H9 (cell line): Measurements from ENCODE around the gene LRRC3. TPM values are rescaled to one million over a fixed set of nuclear protein-coding genes. Genes with fewer than 3 reads are reported as not detected.

Experiments
- DNase-seq: peaks from one replicate; pipeline ENCODE4 v3.0.0-alpha.2; 2017
- H2AFZ ChIP-seq: one replicate; pipeline ENCODE4 v1.6.1; 2013; ENCODE audit warnings: mild to moderate bottlenecking, low read length, control low read depth, moderate library complexity
- H2AK5ac ChIP-seq: 2 replicates; pipeline ENCODE4 v1.6.1; 2013; ENCODE audit warnings: low read length, control low read depth, mixed read lengths; ENCODE audit not compliant: insufficient read length
- H2BK120ac ChIP-seq: one replicate; pipeline ENCODE4 v1.6.1; 2013; ENCODE audit warnings: low read depth, mild to moderate bottlenecking, low read length, control low read depth, inconsistent platforms; ENCODE audit not compliant: poor library complexity, severe bottlenecking
- H2BK12ac ChIP-seq: 2 replicates; pipeline ENCODE4 v1.6.1; 2013; ENCODE audit warnings: low read length, control low read depth, mixed read lengths, low read depth; ENCODE audit not compliant: insufficient read length
- H2BK15ac ChIP-seq: 2 replicates; pipeline ENCODE4 v1.6.1; 2013; ENCODE audit warnings: low read depth, low read length, control low read depth
- H2BK20ac ChIP-seq: one replicate; pipeline ENCODE4 v1.6.1; 2013; ENCODE audit warnings: low read depth, mild to moderate bottlenecking, low read length, control low read depth, inconsistent platforms; ENCODE audit not compliant: poor library complexity, severe bottlenecking
- H2BK5ac ChIP-seq: 2 replicates; pipeline ENCODE4 v1.6.1; 2013; ENCODE audit warnings: low read length, control low read depth, mixed read lengths; ENCODE audit not compliant: insufficient read length
- H3K14ac ChIP-seq: 2 replicates; pipeline ENCODE4 v1.6.1; 2013; ENCODE audit warnings: low read length, control low read depth; ENCODE audit not compliant: insufficient read depth
- H3K18ac ChIP-seq: 2 replicates; pipeline ENCODE4 v1.6.1; 2013; ENCODE audit warnings: low read depth, mild to moderate bottlenecking, mixed read lengths, low read length, control low read depth; ENCODE audit not compliant: insufficient read length
- H3K23ac ChIP-seq: 2 replicates; pipeline ENCODE4 v1.6.1; 2013; ENCODE audit warnings: low read length, control low read depth, mixed read lengths, low read depth; ENCODE audit not compliant: insufficient read length
- H3K23me2 ChIP-seq: 2 replicates; pipeline ENCODE4 v1.6.1; 2013; ENCODE audit warnings: low read depth, mild to moderate bottlenecking, mixed read lengths, low read length, control low read depth; ENCODE audit not compliant: insufficient read length, poor library complexity, severe bottlenecking
- H3K27ac ChIP-seq: 2 replicates; pipeline ENCODE4 v1.5.1; 2013; ENCODE audit warnings: low read length, control low read depth, mixed read lengths, low read depth; ENCODE audit not compliant: insufficient read length
- H3K27me3 ChIP-seq: 2 replicates; pipeline ENCODE4 v1.6.1; 2013; ENCODE audit warnings: low read length, control low read depth, inconsistent platforms; ENCODE audit not compliant: insufficient read depth
- H3K4ac ChIP-seq: 2 replicates; pipeline ENCODE4 v1.6.1; 2013; ENCODE audit warnings: low read depth, mild to moderate bottlenecking, control low read depth, inconsistent platforms, low read length, moderate library complexity
- H3K4me1 ChIP-seq: 2 replicates; pipeline ENCODE4 v1.6.1; 2013; ENCODE audit warnings: low read length, control low read depth, inconsistent platforms; ENCODE audit not compliant: insufficient read depth
- H3K4me2 ChIP-seq: 2 replicates; pipeline ENCODE4 v1.6.1; 2013; ENCODE audit warnings: low read length, control low read depth, mixed read lengths; ENCODE audit not compliant: insufficient read length, insufficient read depth
- H3K56ac ChIP-seq: 2 replicates; pipeline ENCODE4 v1.6.1; 2013; ENCODE audit warnings: low read depth, mild to moderate bottlenecking, mixed read lengths, low read length, control low read depth; ENCODE audit not compliant: insufficient read length
- H3K79me1 ChIP-seq: 2 replicates; pipeline ENCODE4 v1.6.1; 2013; ENCODE audit warnings: low read depth, mild to moderate bottlenecking, moderate library complexity, low read length, control low read depth, inconsistent platforms; ENCODE audit not compliant: insufficient read depth, poor library complexity, severe bottlenecking
- H3K79me2 ChIP-seq: 2 replicates; pipeline ENCODE4 v1.6.1; 2013; ENCODE audit warnings: low read length, control low read depth, inconsistent platforms; ENCODE audit not compliant: insufficient read depth
- H3K9ac ChIP-seq: 2 replicates; pipeline ENCODE4 v1.6.1; 2013; ENCODE audit warnings: low read length, control low read depth, mixed read lengths; ENCODE audit not compliant: insufficient read length; ENCODE audit errors: extremely low read depth
- H3K9me3 ChIP-seq: one replicate; pipeline ENCODE4 v1.6.1; 2013; ENCODE audit warnings: low read depth, low read length, inconsistent platforms; ENCODE audit not compliant: control insufficient read depth
- H3T11ph ChIP-seq: one replicate; pipeline ENCODE4 v1.6.1; 2013; ENCODE audit warnings: mild to moderate bottlenecking, low read length, control low read depth, inconsistent platforms
- H4K20me1 ChIP-seq: one replicate; pipeline ENCODE4 v1.6.1; 2013; ENCODE audit not compliant: control insufficient read depth, insufficient read length, insufficient read depth
- H4K5ac ChIP-seq: 2 replicates; pipeline ENCODE4 v1.6.1; 2013; ENCODE audit warnings: low read depth, mild to moderate bottlenecking, mixed read lengths, low read length, control low read depth; ENCODE audit not compliant: insufficient read length
- H4K8ac ChIP-seq: replicated peaks from 2 replicates; pipeline ENCODE4 v1.6.1; 2013; ENCODE audit warnings: low read length, control low read depth, mixed read lengths, low read depth; ENCODE audit not compliant: insufficient read length
- H4K91ac ChIP-seq: 2 replicates; pipeline ENCODE4 v1.6.1; 2013; ENCODE audit warnings: low read depth, mild to moderate bottlenecking, moderate library complexity, mixed read lengths, low read length, control low read depth; ENCODE audit not compliant: insufficient read length
- H3K27ac Mint-ChIP-seq, 3 experiments: 2 replicates in 2 of 3; 3 replicates in 1 of 3; pipeline ENCODE4 v1.8.0; 2020 to 2021; ENCODE audit warnings: mixed read lengths in 3 of 3, mild to moderate bottlenecking in 1 of 3, moderate library complexity in 1 of 3
- H3K27me3 Mint-ChIP-seq: 2 replicates; pipeline ENCODE4 v1.8.0; 2021; ENCODE audit warnings: low read depth, mild to moderate bottlenecking, moderate library complexity, mixed read lengths
- H3K36me3 Mint-ChIP-seq, 3 experiments: 2 replicates in 2 of 3; 3 replicates in 1 of 3; pipeline ENCODE4 v1.8.0; 2020 to 2021; ENCODE audit warnings: low read depth in 3 of 3, mixed read lengths in 3 of 3; ENCODE audit not compliant: insufficient read depth in 1 of 3
- H3K4me1 Mint-ChIP-seq, 2 experiments: 2 replicates each; pipeline ENCODE4 v1.8.0; 2020; ENCODE audit warnings: mixed read lengths in 2 of 2
- H3K4me3 Mint-ChIP-seq, 2 experiments: 2 replicates in 1 of 2; 3 replicates in 1 of 2; pipeline ENCODE4 v1.8.0; 2020 to 2021; ENCODE audit warnings: mild to moderate bottlenecking in 2 of 2, mixed read lengths in 2 of 2, moderate library complexity in 1 of 2
- H3K9me3 Mint-ChIP-seq, 2 experiments: 2 replicates in 1 of 2; 3 replicates in 1 of 2; pipeline ENCODE4 v1.8.0; 2020; ENCODE audit warnings: mild to moderate bottlenecking in 2 of 2, mixed read lengths in 2 of 2, moderate library complexity in 1 of 2
- WGBS: extraction: QIAGEN DNeasy Blood & Tissue Kit; methylation state at CpG from one replicate; pipeline ENCODE4 v1.1.7; 2013; ENCODE audit warnings: missing lambda C conversion rate, low lambda C conversion rate, mixed read lengths; ENCODE audit not compliant: insufficient read length; ENCODE audit errors: extremely low coverage; 5-methylcytosine and 5-hydroxymethylcytosine counted together
- total RNA-seq: library from RNA; stranded (reverse); gene quantifications from 2 replicates; pipeline ENCODE4 v1.2.1, GENCODE V29; 2021
- TF ChIP-seq, protein P1 (sequence below): fragments of 200-600 bp; sonication (generic); conservative IDR thresholded peaks from 3 replicates; pipeline ENCODE4 v1.8.0; 2021; ENCODE audit warnings: antibody characterized with exemption, mild to moderate bottlenecking

Gene LRRC3
- total RNA-seq, 1 experiment from 2014 or later = 3.1 TPM

DNA sequence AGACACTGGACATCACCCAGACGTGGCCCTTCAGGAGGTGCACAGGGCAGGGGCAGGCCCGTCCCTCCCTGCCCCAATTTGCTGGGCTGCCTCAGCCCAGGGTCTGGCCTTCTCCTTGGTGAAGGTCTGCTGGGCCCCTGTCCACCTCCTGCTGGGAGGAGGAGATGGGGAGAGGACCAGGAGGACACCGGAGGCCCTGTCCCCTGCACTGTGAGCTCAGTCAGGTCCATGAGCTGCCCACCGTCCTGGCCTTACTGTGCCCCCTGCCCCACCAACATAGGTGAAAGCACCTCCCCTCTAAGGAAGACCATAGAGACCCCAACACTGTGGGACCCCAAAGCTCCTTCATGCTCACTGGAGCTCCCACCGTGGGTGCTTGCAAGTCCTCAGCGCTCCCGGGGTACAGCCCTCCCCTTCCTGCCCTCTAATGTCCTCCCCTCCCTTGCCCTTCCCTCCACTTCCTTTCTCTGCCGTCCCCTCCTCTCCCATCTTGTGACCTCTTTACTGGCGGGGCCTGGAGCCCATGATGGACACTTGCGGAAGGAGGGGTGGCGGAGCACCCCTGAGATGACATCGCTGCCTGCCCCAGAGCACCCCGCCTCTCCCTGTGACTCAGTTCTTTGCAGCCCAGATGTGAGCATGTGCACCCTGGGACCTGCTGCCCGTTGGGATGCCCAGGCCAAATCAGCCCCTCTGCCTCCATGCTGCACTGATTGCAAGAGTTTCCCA is 4.6 kb downstream of the LRRC3 start:
- Histone ChIP-seq H3K79me2 (no peaks in the 10 kb centered on the region), H3K14ac (no peak overlapping the region; the same call in 1 of the 2 replicates), H2BK5ac (no peak overlapping the region), H3K27me3 (no peaks in the 10 kb centered on the region), H3K23me2 (peaks cover 5% of the 10 kb centered on the region), H4K5ac (no peak overlapping the region), H3K9me3 (no peaks in the 10 kb centered on the region), H3K18ac (no peak overlapping the region), H2BK120ac (no peak overlapping the region), H2BK20ac (no peak overlapping the region), H3T11ph (no peak overlapping the region), H3K79me1 (no peaks in the 10 kb centered on the region), H3K56ac (no peak overlapping the region), H4K20me1 (no peaks in the 10 kb centered on the region), H2AFZ (no peak overlapping the region), H3K23ac (no peak overlapping the region), H4K8ac (no peak overlapping the region), H2BK12ac (no peak overlapping the region), H3K4me1 (no peaks in the 10 kb centered on the region), H3K9ac (no peak overlapping the region), H4K91ac (no peak overlapping the region), H3K27ac (no peak overlapping the region), H3K4ac (no peak overlapping the region), H3K4me2 (no peak overlapping the region), H2BK15ac (no peak overlapping the region), H2AK5ac (no peak overlapping the region)
- peaks cover 0 to 2% (median 0%) of the 10 kb centered on the region in 3 experiments; a peak in 1 of 7 replicates for H3K36me3 Mint-ChIP-seq
- H3K4me3 Mint-ChIP-seq = no peak overlapping the region; a peak in 1 of 5 replicates
- H3K27ac Mint-ChIP-seq = peak overlapping the region in 1 of 3 experiments; percentile 90; a peak in 1 of 7 replicates
- H3K27me3 Mint-ChIP-seq = peaks cover 3% of the 10 kb centered on the region
- TF ChIP-seq, protein P1, sequence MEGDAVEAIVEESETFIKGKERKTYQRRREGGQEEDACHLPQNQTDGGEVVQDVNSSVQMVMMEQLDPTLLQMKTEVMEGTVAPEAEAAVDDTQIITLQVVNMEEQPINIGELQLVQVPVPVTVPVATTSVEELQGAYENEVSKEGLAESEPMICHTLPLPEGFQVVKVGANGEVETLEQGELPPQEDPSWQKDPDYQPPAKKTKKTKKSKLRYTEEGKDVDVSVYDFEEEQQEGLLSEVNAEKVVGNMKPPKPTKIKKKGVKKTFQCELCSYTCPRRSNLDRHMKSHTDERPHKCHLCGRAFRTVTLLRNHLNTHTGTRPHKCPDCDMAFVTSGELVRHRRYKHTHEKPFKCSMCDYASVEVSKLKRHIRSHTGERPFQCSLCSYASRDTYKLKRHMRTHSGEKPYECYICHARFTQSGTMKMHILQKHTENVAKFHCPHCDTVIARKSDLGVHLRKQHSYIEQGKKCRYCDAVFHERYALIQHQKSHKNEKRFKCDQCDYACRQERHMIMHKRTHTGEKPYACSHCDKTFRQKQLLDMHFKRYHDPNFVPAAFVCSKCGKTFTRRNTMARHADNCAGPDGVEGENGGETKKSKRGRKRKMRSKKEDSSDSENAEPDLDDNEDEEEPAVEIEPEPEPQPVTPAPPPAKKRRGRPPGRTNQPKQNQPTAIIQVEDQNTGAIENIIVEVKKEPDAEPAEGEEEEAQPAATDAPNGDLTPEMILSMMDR = no peak
- H3K4me1 Mint-ChIP-seq = peaks cover 0 to 8% of the 10 kb centered on the region in 2 experiments; a peak in 3 of 4 replicates
- no peaks in the 10 kb centered on the region; a peak in 1 of 5 replicates for H3K9me3 Mint-ChIP-seq
- no CpG with 5 or more reads among the region's 14 CpGs for WGBS
- DNase-seq = no peak
